Activated naive CD8-positive, alpha-beta T cell treated with anti-CD3 and anti-CD28 coated beads, Interleukin-2, amount 50 U/mL, for 16 hours (primary cell): ENCODE measurements around the gene INSC.
A peak's percentile ranks its signal among the peaks of the same experiment; 100 is the strongest.

Experiments
- DNase-seq: peaks from one replicate; pipeline ENCODE4 v3.0.0-alpha.2; 2020; ENCODE audit warnings: low read depth, low spot score

Gene INSC

DNA sequence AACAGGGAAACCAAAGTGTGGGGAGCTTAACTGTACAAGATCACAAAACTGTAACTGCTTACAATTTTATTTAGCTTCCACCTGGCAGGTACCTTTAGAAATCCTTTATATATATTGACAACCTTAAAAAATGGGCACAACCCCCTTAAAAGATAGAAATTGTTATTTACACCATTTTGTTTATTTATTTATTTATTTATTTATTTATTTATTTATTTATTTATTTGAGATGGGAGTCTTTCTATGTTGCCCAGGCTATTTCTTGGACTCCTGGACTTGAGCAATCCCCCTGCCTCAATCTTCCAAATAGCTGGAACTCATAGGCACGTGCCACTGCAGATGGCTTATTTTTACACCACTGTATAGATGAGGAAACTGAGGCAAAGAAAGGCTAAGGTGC is 74.5 kb downstream of the INSC start:
- DNase-seq = no peak

DNA sequence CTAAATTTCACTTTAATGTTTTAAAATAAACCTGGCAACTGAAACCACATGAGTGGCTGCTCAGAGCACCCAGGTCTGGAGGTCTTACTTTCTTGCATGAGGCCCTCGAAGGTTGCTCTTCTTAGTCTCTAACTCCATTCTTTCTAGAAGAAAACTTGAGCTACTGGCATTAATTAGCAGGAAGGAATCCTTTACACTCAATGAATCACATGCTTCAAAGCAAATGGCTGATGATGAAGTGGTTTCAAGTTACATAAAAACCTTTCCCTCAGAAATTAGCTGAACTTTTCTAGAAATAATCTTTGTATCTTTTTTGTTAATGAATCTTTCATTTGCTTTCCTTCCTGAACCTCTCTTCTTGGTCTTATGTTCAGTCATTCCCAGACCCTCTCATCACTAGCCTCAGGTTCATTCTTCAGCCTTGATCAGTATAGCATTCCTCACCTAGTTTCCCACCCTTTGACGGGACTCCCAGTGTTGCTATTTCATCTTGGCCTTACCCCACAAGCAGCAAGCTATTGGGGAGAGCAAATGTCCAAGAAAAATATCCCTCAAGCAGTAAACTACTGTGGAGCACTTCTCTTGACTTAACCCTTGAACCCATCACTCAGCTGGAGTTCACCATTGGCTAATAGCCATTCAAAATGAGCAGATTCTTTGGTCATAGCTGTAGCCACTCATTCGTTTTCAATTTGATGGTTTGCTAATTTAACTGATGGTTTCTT is 75.1 kb downstream of the INSC start:
- DNase-seq = no peak

DNA sequence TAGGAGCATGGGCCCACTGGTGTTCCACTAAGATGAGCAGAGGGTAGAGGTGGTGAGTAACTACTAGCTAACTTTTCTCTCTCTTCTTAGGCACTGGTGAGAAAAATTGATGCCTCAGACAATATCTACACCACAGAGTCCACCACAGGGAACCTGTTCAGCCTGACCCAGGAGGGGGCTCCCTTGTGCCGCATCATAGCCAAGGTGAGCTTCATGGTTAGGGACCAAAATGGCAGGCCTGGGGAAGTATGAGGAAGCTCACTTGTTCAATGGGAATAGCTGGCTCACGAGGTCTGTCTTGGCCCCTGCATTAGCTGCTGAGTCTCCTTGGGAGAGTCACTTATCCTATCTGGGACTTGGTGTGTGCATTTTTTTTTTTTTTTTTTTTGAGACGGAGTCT is 75.9 kb downstream of the INSC start:
- no peak for DNase-seq

DNA sequence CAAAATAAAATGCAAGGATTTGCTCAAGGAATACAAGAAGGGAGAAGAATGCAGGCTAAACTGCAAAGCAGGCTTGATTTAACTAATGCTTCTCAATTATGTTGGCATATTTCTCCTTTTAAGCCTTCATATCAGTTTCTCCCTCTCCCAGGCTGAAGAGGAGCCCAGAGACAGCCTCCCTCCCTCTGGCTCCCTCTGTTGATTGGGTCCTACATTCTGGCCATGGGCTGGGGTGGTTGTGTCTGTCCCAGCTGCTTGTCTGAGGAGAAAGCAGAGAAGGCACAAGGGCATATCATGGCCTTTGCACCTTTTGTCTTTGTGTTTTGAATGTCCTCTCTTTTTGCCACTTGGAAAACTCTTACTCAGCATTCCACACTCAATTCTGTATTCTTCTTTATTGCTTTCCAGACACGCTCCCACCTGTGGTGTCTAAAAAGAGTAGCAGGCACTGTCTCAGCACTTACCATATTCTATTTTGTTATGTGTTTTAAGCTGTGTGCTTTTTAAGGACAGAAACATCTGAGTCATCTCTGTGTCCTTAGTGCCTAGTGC is 77.4 kb downstream of the INSC start:
- no peak for DNase-seq

DNA sequence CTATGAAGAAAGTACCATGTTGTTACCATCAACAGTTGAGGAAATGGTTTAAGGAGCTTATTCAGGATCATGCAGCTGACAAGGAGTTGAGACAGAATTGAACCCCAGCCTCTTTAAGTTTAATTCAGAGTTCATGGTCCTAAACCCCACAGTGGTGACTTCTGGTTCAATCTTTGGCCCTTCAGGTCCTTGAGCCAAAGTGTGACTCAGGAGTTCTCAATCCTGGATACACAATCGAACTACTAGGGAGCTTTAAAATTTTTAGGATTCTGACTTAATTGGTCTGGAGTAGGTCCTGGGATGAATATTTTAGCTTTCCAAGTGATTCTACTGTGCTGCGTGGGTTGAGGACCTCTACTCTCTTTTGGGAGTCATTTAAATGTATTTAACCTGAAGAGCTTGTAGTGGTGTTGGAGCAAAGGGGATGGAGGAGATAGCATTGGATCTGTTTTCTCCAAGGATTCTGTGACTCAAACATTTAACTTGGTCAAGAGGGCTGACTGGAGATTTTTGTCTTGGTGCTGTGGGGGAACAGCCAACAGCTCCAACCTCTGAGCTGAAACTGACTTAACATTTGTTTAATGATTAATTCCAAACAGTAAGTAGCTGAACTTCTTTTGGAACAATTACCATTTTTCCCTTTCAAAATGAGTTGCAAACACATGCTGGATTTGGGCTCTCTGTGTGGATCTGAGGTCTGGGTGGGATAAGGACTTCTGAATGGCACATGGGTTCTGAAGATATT is 80.1 kb downstream of the INSC start:
- no peak for DNase-seq

DNA sequence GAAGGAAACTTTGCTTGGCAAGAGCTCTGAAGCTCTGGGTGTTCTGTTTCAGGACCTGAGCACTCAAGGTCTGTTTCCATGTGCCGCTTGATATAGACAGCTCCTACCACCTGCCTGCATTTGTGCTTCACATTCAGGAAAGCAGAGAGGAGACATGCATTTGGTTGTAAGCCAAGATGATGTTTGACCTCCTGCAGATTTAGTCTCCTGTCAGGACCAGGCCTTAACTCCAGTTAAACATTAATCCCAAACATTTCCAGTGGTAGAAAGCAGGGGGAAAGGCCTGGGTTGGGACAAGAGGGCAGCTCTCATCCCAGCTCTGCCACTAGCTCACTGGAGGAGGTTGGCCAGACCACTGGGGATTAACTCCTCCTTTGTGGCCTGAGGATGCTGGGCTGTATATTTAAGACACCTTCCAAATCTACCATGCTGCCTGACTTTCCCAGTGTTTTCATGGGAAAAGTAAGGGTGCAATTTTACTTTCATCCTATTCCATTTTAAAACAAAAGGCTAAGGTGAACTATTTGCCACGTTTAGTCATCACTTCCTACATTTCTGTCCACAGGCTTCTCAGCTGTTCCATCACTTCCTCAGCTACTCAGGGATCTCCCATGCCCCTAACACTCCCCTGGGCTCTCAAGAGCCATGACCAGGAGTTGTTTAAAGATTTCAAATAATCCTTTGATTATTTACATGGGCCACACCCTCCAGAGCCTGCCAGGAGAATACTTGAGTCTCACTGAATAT is 80.9 kb downstream of the INSC start:
- DNase-seq = no peak

GRCh38 chr11:15196704-15197103 is 82.0 kb downstream of the INSC start:
- DNase-seq = no peak

DNA sequence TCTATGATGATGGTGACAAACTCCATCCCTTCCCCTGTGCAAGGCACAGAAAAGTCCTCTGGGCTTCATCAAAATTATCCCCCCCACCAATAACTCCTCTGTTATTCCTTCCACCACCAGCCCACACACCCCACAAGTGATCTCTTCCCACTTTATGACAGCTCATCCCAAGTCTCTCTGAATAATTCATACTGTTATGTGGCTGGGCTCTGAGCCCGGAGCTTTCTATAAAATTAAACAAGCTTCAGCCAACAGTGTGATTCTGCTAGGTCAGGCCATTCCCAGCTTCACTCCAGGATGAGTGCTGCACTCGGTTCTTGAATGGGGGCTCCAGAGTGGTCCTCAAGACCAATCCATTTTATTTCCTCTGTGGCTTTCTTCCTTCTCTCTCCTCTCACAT is 83.0 kb downstream of the INSC start:
- DNase-seq = no peak

DNA sequence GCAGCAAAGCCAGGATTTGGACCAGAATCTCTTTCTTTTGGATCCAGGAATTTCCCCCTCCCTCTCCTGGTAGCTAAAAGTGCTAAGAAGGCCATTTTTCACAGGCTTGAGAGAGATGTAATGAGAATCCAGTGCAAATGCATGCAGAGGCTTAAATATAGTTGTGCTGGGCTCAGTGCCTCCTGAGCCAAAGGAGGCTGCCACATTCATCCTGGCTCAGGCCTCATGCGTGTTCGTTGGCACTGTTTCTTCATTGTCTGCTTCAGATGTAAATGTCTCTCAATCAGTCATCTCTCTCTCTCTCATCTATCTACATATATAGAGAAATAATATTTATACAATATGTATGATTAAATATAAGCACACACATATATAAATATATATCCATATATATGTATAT is 83.6 kb downstream of the INSC start:
- no peak for DNase-seq

GRCh38 chr11:15199693-15200092 is 85.0 kb downstream of the INSC start:
- DNase-seq = no peak

DNA sequence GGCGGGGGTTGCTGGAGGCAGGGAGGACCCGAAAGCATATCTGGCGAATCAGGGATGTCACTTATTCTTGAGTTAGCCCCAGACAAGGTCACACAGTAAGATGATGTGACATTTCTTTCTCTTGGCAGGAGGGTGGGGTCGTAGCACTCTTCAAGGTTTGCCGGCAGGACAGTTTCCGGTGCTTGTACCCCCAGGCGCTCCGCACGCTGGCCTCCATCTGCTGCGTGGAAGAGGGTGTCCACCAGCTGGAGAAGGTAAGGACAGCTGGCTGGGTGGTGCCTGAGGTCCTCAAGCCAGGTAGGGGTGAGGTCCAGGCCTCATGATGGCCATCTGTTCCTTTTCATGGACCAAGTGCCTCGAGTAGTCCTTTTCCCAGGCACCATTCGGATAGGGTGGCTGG is 86.0 kb downstream of the INSC start:
- no peak for DNase-seq

- DNase-seq = no peak
Measured at GRCh38 chr11:15201586-15201985, 86.9 kb downstream of the INSC start.

DNA sequence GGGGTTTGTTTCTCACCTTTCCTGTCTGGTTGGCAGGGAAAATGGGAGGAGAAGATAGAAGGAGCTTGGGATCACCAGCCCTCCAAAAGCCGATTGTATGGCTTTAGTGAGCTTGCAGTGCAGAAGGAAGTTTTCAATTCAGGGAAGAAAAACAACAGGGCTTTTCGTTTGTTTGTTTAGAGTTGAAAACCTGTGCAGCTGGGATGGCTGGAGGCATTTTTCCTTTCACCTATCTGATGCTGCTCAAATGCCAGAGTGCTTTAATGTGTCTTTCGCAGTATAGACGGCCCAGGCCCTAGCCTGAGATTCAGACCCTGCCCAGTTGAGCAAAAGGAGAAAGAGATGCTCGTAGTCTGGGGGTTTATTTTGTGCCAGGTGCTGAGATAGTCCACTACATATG is 87.9 kb downstream of the INSC start:
- DNase-seq = no peak

DNA sequence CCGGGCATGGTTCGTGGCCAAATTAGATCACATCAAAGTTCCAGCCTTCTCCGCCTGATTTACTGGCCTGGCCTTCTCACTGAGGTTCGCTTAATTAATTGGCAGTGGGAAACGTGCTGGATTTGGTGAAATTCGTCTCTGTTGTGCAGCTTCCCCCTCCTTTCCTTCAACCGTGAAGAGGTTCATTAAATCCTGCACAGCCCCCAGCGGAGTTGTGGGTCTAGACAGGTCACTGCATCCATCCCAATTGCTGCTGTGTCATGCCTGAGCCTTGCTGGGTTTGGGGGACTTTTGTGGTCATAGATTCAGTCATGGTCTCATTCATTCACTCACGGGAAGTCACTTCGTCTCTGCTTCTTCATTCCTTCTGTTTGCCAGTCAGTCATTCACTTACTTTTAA is 90.0 kb downstream of the INSC start:
- no peak for DNase-seq

DNA sequence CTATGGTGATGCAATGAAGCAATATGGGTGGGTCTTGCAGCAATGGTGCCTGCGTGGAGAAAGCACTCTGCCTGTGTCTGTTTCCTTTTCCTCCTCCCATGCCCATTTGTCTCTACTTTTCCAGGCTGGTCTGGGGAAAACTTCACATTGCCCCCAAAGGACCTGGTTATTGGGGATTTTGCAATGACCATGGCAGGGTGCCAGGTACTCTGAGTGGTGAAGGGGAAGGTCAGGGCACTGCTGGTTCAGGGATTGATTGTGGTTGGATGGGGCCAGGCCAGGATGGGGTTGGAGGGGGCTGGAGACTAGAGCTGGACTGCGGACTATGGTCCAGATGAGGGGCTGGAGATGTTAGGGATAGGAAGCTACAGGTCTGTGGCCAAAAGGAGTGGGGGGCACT is 92.1 kb downstream of the INSC start:
- no peak for DNase-seq

- peak; percentile 54 for DNase-seq
Measured at GRCh38 chr11:15208378-15209222, 93.9 kb downstream of the INSC start.

GRCh38 chr11:15212876-15213275 is 98.2 kb downstream of the INSC start:
- DNase-seq = no peak

- DNase-seq = no peak
Measured at GRCh38 chr11:15213471-15214231, 98.9 kb downstream of the INSC start.

DNA sequence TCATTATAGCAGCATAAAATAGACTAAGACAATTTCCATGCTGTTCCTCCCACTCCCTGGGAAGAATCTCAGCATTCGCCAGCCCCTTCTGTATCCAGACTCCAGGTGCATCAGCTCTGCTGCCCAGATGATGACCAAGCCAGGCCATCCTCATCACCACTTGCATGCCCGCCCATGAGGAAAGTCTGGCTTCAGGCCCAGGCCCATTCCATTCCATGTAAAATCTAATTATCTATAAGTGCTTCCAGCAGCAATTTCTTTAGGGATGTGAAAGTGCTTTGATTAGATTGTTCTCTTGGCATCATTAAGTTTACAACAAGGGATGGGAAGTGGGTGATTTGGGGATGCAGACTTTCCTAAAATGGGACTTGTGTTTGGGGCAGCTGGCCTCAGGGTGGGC is 100.3 kb downstream of the INSC start:
- DNase-seq = no peak

DNA sequence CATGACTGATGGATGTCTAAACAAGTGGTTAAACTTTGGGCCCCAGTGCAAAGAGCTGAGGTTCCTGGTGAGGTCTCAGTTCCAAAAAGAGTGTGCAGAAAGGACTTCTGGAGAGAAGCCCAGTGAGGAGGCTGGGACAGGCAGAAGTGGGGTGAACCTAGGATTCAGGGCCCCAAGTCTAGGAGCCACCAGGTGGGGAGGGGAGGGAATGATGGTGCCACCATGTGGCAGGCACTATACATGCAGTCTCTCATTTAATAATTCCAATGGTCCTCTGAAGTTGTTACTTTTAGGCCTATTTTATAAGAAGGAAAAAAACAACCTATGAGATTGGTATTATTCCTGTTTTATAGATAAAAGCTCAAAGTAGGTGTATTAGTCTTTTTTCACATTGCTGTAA is 102.0 kb downstream of the INSC start:
- DNase-seq = no peak

DNA sequence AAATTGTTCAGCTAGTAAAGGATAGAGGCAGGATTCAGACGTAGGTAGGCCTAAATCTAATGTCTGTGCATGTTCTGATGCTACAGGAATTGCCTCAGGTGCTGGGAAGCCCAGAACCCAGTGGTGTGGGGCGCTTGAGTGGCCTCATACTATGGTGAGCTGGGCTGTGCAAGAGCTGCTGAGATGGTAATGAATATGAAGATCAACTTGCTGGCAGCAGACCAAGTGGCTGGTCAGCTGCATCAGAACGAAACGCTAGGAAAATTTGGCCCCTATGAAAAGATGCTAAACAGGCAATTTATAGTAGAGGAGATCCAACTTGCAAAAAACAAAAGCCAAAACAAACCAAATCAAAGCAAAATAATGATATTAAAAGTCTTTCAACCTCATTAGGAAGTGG is 102.7 kb downstream of the INSC start:
- no peak for DNase-seq
